ENCODE data around the gene CHKB.
"Not testable (repeated sequence)": the region's sequence is repeated elsewhere in the genome, so short reads cannot be mapped to it uniquely, and the experiment has no call there.

The CHKB gene

GRCh38 chr22:50582493-50583293 is at the start of gene CHKB:
Gene CHKB, minus strand, starts transcription at chr22:50582849. Its CDS starts 68 bp downstream, at chr22:50582781.
- DNase-seq: peak; percentile 87

GRCh38 chr22:50630376-50630775 is 47.7 kb upstream of the CHKB start:
- no peak for DNase-seq

GRCh38 chr22:50628543-50629134 is 46.0 kb upstream of the CHKB start:
- DNase-seq: no peak

- DNase-seq: peak; percentile 57
Measured at GRCh38 chr22:50627642-50628542, 45.2 kb upstream of the CHKB start, which contains the start of gene ARSA. Gene ARSA, minus strand, starts transcription at chr22:50628152. Its CDS starts 373 bp downstream, at chr22:50627779.

- no peak for DNase-seq
Measured at GRCh38 chr22:50626850-50627641, 44.4 kb upstream of the CHKB start.

- no peak for DNase-seq
Measured at GRCh38 chr22:50626314-50626849, 43.7 kb upstream of the CHKB start.

- no peak for DNase-seq
Measured at GRCh38 chr22:50625568-50626313, 43.1 kb upstream of the CHKB start.

GRCh38 chr22:50625131-50625567 is 42.5 kb upstream of the CHKB start:
- DNase-seq: no peak

- no peak for DNase-seq
Measured at GRCh38 chr22:50624347-50625130, 41.9 kb upstream of the CHKB start.

- DNase-seq: no peak
Measured at GRCh38 chr22:50622723-50623327, 40.2 kb upstream of the CHKB start.

GRCh38 chr22:50621948-50622722 is 39.5 kb upstream of the CHKB start:
- DNase-seq: no peak

- no peak for DNase-seq
Measured at GRCh38 chr22:50621356-50621880, 38.8 kb upstream of the CHKB start.

GRCh38 chr22:50620593-50621355 is 38.1 kb upstream of the CHKB start:
- no peak for DNase-seq

GRCh38 chr22:50614296-50614695 is 31.6 kb upstream of the CHKB start:
- DNase-seq: not testable (repeated sequence)

GRCh38 chr22:50613291-50613981 is 30.8 kb upstream of the CHKB start:
- DNase-seq: no peak

- DNase-seq: no peak
Measured at GRCh38 chr22:50612528-50613221, 30.0 kb upstream of the CHKB start.

- DNase-seq: no peak
Measured at GRCh38 chr22:50612168-50612527, 29.5 kb upstream of the CHKB start.
